DOHH2 (cell line): ENCODE measurements around the gene APBB1.

Source experiments
- H3F3A ChIP-seq: fragments of 200-600 bp; sonication (generic), shearing (Covaris generic); 2 replicates; pipeline ENCODE4 v1.6.0; 2016; ENCODE audit warnings: antibody characterized with exemption, mild to moderate bottlenecking; ENCODE audit not compliant: control insufficient read depth, insufficient read depth
- H3K27ac ChIP-seq: fragments of 200-600 bp; sonication (generic); 2 replicates; pipeline ENCODE4 v1.5.1; 2014; ENCODE audit warnings: low read depth, mild to moderate bottlenecking, low read length, moderate library complexity
- H3K27me3 ChIP-seq: fragments of 200-600 bp; sonication (generic); 2 replicates; pipeline ENCODE4 v1.6.1; 2014; ENCODE audit warnings: mild to moderate bottlenecking, low read length, mixed read lengths; ENCODE audit not compliant: control insufficient read depth
- H3K36me3 ChIP-seq: fragments of 200-600 bp; sonication (generic); 2 replicates; pipeline ENCODE4 v1.6.1; 2014; ENCODE audit warnings: mild to moderate bottlenecking, low read length, moderate library complexity, mixed read lengths; ENCODE audit not compliant: control insufficient read depth
- H3K4me1 ChIP-seq: fragments of 200-600 bp; sonication (generic); 2 replicates; pipeline ENCODE4 v1.6.1; 2014; ENCODE audit warnings: mild to moderate bottlenecking, low read length, mixed read lengths; ENCODE audit not compliant: control insufficient read depth
- H3K4me2 ChIP-seq: fragments of 200-600 bp; sonication (generic); 2 replicates; pipeline ENCODE4 v1.6.0; 2014; ENCODE audit warnings: mild to moderate bottlenecking, low read length, moderate library complexity
- H3K4me3 ChIP-seq: fragments of 200-600 bp; sonication (generic); 2 replicates; pipeline ENCODE4 v1.5.1; 2014; ENCODE audit warnings: mild to moderate bottlenecking, low read length, mixed read lengths
- H3K79me2 ChIP-seq: fragments of 200-600 bp; sonication (generic); 2 replicates; pipeline ENCODE4 v1.6.1; 2014; ENCODE audit warnings: mild to moderate bottlenecking, low read length, mixed read lengths; ENCODE audit not compliant: control insufficient read depth
- H3K9me2 ChIP-seq: fragments of 200-600 bp; sonication (generic); replicated peaks from 2 replicates; pipeline ENCODE4 v1.6.1; 2014; ENCODE audit warnings: mild to moderate bottlenecking, low read length, mixed read lengths; ENCODE audit not compliant: control insufficient read depth
- H3K9me3 ChIP-seq: fragments of 200-600 bp; sonication (generic); 2 replicates; pipeline ENCODE4 v1.6.1; 2014; ENCODE audit warnings: antibody characterized with exemption, low read length, mixed read lengths; ENCODE audit not compliant: control insufficient read depth, insufficient read depth
- H4K20me1 ChIP-seq: fragments of 200-600 bp; sonication (generic); 2 replicates; pipeline ENCODE4 v1.6.0; 2014; ENCODE audit warnings: low read depth, mild to moderate bottlenecking, antibody characterized with exemption, low read length, moderate library complexity; ENCODE audit not compliant: control insufficient read depth, insufficient read depth
- CTCF ChIP-seq: fragments of 200-600 bp; sonication (generic); IDR thresholded peaks from one replicate; pipeline ENCODE4 v1.5.1; 2014; ENCODE audit warnings: antibody characterized with exemption, mild to moderate bottlenecking, low read depth, low read length; ENCODE audit not compliant: poor library complexity, severe bottlenecking
- EZH2phosphoT487 ChIP-seq: fragments of 200-600 bp; sonication (generic); IDR thresholded peaks from 2 replicates; pipeline ENCODE4 v1.6.1; 2017; ENCODE audit warnings: borderline replicate concordance, mild to moderate bottlenecking, antibody characterized with exemption, low read length, moderate library complexity, mixed read lengths

The APBB1 gene

GRCh38 chr11:6443269-6444003, 24.5 kb upstream of the APBB1 start:
- H3K27ac ChIP-seq = no peak overlapping the region
- H3K27me3 ChIP-seq = no peaks in the 10 kb centered on the region
- peaks cover 6% of the 10 kb centered on the region for H3K4me1 ChIP-seq
- H3K79me2 ChIP-seq = no peaks in the 10 kb centered on the region
- no peaks in the 10 kb centered on the region for H4K20me1 ChIP-seq
- H3K36me3 ChIP-seq = no peaks in the 10 kb centered on the region
- TF ChIP-seq EZH2phosphoT487 = no peak
- peak; percentile 94 for TF ChIP-seq CTCF
- H3K4me2 ChIP-seq = no peak overlapping the region
- no peaks in the 10 kb centered on the region for H3F3A ChIP-seq
- H3K4me3 ChIP-seq = no peak overlapping the region
- H3K9me2 ChIP-seq = no peaks in the 10 kb centered on the region
- no peaks in the 10 kb centered on the region for H3K9me3 ChIP-seq

- H4K20me1 ChIP-seq = no peaks in the 10 kb centered on the region
- TF ChIP-seq CTCF (no peak), EZH2phosphoT487 (no peak)
- H3K9me3 ChIP-seq = no peaks in the 10 kb centered on the region
- H3K9me2 ChIP-seq = no peaks in the 10 kb centered on the region
- H3K79me2 ChIP-seq = no peaks in the 10 kb centered on the region
- no peak overlapping the region for H3K27ac ChIP-seq
- H3K36me3 ChIP-seq = no peaks in the 10 kb centered on the region
- no peaks in the 10 kb centered on the region for H3F3A ChIP-seq
- H3K4me2 ChIP-seq = no peak overlapping the region
- H3K4me1 ChIP-seq = peaks cover 15% of the 10 kb centered on the region
- no peak overlapping the region for H3K4me3 ChIP-seq
- no peaks in the 10 kb centered on the region for H3K27me3 ChIP-seq
Observed at GRCh38 chr11:6442441-6442840, 23.5 kb upstream of the APBB1 start.

- H3K79me2 ChIP-seq = no peaks in the 10 kb centered on the region
- H3K9me3 ChIP-seq = no peaks in the 10 kb centered on the region
- TF ChIP-seq EZH2phosphoT487 (no peak), CTCF (no peak)
- H3K9me2 ChIP-seq = no peaks in the 10 kb centered on the region
- no peaks in the 10 kb centered on the region for H4K20me1 ChIP-seq
- H3K27me3 ChIP-seq = no peaks in the 10 kb centered on the region
- H3K4me3 ChIP-seq = no peak within 1 kb of the TSS
- H3K36me3 ChIP-seq = no peaks in the 10 kb centered on the region
- no peak within 1 kb of the TSS for H3K27ac ChIP-seq
- no peaks in the 10 kb centered on the region for H3F3A ChIP-seq
- no peak within 1 kb of the TSS for H3K4me2 ChIP-seq
- peaks cover 20% of the 10 kb centered on the region for H3K4me1 ChIP-seq
Observed at GRCh38 chr11:6440906-6441358, 22.0 kb upstream of the APBB1 start, which contains the start of gene HPX. Gene HPX (minus strand): TSS chr11:6440987. CDS start chr11:6440963, 24 bp downstream.
